NCI-H510A (cell line): ENCODE measurements around the gene PLOD1.
"Not testable (repeated sequence)": the region's sequence is repeated elsewhere in the genome, so short reads cannot be mapped to it uniquely, and the experiment has no call there.

Source experiments
- DNase-seq: peaks from one replicate; lab custom pipeline; 2025; lab: John Stamatoyannopoulos, UW

PLOD1 gene

GRCh38 chr1:11912482-11913216 lies 21.9 kb upstream of the PLOD1 start:
- not testable (repeated sequence) for DNase-seq

- peak; percentile 20 for DNase-seq
Measured at GRCh38 chr1:11913291-11913690, 21.2 kb upstream of the PLOD1 start.

GRCh38 chr1:11914024-11914423 lies 20.5 kb upstream of the PLOD1 start:
- DNase-seq: no peak

GRCh38 chr1:11918799-11919519 lies 15.6 kb upstream of the PLOD1 start:
- DNase-seq: no peak

- no peak for DNase-seq
Measured at GRCh38 chr1:11919621-11920020, 14.9 kb upstream of the PLOD1 start.

DNA sequence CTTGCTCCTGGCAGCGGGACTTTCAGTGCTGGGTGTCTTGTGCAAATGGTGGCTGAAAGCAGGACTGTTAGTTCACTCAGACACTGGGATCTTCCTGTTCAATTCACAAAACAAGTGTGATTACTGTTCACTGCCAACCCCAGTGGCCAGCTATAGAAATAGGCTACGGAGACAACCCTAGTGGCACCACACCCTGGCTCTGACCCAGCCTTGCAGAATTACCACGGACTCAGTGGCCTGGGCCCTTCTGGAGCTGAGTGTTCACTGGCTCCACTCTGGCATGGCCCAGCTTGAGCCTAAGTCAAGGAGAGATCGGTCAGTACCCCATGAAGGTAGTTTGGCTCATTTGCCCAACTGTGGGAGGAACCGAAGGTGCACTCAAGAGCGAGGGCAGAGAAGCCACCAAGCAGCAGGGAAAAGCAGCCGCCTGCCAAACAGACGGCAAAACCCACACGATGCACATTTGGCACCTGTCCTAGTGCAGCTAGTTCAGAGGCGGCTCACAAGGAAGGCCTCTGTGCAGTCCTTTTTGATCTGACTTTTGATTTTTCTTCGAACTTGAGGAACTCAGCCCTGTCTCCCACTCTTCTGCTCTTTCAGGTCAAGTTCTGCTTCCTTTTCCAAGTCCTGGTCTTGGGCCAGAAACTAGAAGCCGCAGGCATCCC lies 14.1 kb upstream of the PLOD1 start:
- DNase-seq: no peak

- DNase-seq: no peak
Measured at GRCh38 chr1:11921022-11921421, 13.5 kb upstream of the PLOD1 start.

GRCh38 chr1:11923069-11923826 lies 11.3 kb upstream of the PLOD1 start:
- no peak for DNase-seq

- DNase-seq: no peak
Measured at GRCh38 chr1:11923827-11924113, 10.7 kb upstream of the PLOD1 start.

DNA sequence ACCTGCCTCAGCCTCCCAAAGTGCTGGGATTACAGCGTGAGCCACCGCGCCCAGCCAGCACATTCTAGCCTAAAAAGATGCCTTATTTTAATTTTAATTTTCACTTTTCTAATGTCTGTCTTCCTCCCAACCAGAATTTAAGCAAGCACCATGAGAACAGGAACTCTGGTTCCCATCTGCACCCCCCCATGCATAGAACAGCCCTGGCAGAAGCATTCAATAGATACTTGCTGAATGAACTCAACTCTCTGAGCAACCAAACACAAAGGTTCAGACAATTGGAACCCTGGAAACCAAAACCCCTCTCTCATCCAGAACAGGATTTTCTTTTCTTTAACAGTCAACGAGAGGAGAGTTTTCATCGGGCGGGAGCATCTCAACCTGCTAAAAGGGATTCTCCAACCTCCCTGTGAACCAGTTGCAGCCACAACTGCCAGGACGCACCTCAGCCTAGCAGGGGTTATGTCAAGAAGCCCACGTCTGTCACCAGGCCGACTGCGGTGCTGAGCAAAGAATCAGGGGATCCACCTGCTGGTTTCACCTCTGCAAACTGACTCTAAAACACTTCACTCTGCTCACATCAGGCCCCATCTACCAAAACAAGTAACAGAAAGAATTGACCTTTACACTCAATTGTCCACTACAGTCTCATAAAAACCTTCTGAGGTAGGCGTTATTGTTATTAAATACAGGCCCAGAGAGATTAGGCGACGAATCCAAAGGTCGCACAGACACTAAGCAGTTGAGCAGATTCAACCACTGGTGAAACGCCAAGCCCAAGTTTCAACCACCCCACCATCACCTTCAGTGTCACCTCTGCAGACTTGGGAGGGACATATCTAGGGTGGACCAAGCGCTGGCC lies 10.0 kb upstream of the PLOD1 start:
- no peak for DNase-seq

DNA sequence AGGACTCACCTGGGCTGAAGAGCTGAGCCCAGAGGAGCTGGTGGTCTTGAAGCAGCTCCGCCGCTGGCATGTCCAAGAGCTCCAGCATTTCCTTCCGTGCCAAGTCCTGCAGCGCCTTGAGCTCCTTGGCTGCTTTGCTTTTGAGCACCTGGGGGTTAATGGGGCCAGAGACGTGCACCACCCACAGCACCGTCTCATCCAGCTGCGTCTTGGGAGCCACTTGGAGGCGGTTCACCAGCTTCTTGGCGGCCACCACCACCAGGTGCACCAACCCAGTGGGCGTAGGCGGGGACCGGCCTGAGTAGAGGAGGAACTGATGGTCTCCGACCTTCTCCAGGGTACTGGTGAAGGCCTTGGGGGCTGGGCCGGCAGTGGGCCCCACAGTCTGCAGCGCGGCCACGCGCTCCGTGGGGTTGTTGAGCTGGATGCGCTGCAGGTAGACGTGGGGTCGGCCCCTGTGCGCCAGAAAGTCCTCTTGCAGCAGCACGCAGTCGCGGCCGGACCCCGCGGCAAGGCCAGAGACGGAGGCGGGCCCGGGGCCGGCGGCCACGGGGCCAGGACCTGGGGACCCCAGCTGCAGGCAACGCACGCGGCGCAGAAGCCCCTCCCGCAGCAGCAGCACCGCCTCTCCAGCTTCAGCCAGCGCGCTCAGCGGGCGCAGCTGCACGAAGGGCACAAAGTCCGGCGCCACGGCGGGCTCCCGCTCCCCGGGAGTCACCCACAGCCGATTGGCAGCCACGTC lies 9.2 kb upstream of the PLOD1 start:
- not testable (repeated sequence) for DNase-seq

GRCh38 chr1:11925938-11926292 lies 8.6 kb upstream of the PLOD1 start:
- DNase-seq: no peak

- DNase-seq: no peak
Measured at GRCh38 chr1:11927866-11928592, 6.5 kb upstream of the PLOD1 start.

DNA sequence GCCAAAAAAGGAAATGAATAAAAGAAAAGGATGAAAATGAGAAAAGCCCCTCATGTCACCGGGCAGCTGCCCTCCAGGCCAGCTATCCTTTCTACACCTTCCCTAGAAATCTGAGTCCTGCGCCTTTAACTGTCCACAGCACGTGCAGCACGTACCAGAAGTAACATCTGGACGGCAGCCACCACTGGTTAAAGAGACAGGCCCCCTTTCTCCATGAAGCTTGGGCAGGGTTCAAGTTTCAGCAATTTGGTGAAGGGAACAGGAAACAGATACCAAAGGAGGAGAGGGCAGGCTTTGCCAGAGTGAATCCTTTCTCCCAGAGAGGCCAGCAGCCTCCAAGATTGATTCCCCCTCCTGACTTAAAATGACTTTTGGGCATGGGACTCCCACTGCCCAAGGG lies 4.7 kb upstream of the PLOD1 start:
- DNase-seq: peak; percentile 50

DNA sequence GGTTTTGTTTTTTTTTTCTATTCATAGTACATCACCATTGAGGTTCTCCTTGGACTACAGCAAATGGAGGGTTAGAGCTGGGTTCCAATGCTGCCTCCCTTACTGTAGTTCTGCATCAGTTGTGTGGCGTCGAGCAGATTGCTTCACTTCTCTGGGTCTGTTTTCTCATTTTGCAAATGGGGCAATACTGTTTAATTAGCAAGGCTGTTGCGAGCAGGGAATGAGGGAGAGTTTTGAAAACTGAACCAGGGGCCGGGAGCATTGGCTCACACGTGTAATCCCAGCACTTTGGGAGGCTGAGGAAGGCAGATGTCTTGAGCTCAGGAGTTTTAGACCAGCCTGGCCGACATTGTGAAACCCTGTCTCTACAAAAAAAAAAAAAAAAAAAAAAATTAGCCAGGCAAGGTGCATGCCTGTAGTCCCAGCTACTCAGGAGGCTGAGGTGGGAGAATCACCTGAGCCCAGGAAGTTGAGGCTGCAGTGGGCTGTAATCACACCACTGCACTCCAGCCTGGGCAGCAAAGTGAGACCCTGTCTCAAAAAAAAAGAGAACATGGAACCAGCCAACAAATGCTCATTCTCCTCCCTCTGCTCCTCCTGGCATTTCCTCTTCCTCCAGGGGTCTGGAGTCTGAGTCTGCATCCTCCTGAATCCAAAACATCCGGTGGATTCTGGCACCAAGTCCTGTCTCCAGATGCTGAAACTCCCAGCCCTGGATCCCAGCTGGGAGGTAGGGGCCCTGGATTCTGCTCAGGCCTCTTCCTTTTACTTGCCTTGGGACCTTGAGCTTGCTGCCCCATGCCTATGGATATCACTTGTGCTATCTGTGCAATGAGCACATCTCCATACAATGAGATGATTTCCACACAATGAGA lies 3.7 kb upstream of the PLOD1 start:
- DNase-seq: no peak

DNA sequence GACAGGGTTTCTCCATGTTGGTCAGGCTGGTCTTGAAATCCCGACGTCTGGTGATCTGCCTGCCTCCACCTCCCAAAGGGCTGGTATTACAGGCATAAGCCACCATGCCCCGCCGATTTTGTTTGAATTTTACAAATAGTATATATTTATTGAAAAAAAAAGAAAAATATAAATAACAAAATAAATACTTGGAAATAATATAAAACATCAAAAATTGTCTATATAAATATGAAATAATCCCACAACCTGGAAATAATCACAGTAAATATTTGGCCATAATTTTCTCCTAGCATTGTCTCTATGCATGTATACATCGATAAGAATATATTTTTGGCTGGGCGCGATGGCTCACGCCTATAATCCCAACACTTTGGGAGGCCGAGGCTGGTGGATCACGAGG lies 2.7 kb upstream of the PLOD1 start:
- no peak for DNase-seq

DNA sequence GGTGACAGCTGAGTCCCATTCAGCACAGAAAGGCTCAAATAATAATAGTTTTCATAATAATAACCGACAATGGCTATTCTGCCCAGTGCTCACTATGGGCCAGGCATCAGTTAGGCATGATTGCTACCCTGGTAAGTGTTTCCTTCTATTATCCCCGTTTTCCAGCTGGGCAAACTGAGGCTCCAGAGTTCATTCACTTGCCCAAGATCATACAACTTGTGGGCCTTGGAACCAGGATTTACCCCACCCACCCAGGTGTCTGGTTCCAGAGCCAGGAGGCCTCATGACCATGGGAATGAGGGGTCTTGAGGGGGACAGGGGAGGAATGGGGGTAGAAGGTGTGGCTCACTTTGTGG lies 518 bp downstream of the PLOD1 start:
- no peak for DNase-seq

- DNase-seq: not testable (repeated sequence)
Measured at GRCh38 chr1:11935733-11936132, 1.2 kb downstream of the PLOD1 start.
